HUES6 (cell line): ENCODE data around the gene UCHL3.
A peak's percentile ranks its signal among the peaks of the same experiment; 100 is the strongest.

Experiments used
- H3K27ac ChIP-seq: 2 replicates; pipeline ENCODE4 v1.7.0; 2013; ENCODE audit warnings: low read depth, mild to moderate bottlenecking, low read length, inconsistent platforms
- H3K27me3 ChIP-seq: 2 replicates; pipeline ENCODE4 v1.6.1; 2013; ENCODE audit warnings: low read length; ENCODE audit not compliant: control insufficient read depth, insufficient read depth
- H3K36me3 ChIP-seq: 2 replicates; pipeline ENCODE4 v1.6.1; 2013; ENCODE audit warnings: low read length; ENCODE audit not compliant: control insufficient read depth, insufficient read depth
- H3K4me1 ChIP-seq: 2 replicates; pipeline ENCODE4 v1.6.1; 2013; ENCODE audit warnings: low read length; ENCODE audit not compliant: control insufficient read depth, insufficient read depth
- H3K4me3 ChIP-seq: 2 replicates; pipeline ENCODE4 v1.5.1; 2013; ENCODE audit warnings: low read depth, low read length
- H3K9ac ChIP-seq: one replicate; pipeline ENCODE4 v1.6.1; 2013; ENCODE audit warnings: mild to moderate bottlenecking, low read length
- H3K9me3 ChIP-seq: 2 replicates; pipeline ENCODE4 v1.6.1; 2013; ENCODE audit warnings: low read depth, low read length; ENCODE audit not compliant: control insufficient read depth, insufficient read depth

Gene UCHL3

DNA sequence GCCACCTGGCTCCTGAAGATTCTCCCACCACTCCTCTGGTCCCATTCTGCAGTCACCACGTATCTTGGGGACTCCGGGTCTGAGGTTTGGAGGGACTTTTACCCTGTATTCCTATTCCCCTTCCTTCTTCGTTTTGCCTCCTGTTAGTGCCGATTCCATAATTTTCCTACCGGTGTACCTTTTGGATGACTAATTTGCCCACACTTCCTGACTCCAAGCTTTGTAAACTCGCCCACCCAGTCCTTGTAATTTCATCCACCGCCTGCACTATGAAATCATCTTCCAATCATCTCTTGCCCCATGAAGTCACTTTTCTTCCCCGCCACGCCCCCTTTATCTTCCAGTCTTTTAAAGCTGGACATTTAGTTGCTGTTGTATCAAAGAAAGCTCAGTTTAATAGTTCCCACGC lies 572 bp downstream of the UCHL3 start:
- Histone ChIP-seq H3K27ac (no peak overlapping the region), H3K27me3 (no peaks in the 10 kb centered on the region), H3K4me3 (peak overlapping the region; percentile 89), H3K4me1 (peaks cover 9% of the 10 kb centered on the region), H3K36me3 (peaks cover 13% of the 10 kb centered on the region), H3K9ac (peak overlapping the region; percentile 98), H3K9me3 (no peaks in the 10 kb centered on the region)

DNA sequence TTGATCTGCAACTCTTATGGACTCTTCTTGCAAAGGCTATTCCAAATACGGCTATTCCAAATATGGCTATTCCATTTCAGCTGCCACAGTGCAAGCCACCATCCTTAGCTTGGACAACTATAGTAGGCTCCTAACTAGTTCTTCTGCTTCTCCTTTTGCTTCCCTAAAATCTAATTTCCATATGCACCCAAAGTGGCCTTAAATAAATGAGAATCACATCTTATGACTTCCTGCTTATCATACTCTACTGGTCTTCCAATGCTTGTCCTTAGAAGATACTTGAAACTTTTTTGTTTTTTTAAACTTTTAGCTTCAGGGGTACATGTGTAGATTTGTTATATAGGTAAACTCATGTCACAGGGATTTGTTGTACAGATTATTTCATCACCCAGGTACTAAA lies 4.9 kb downstream of the UCHL3 start:
- Histone ChIP-seq H3K9me3 (no peaks in the 10 kb centered on the region), H3K9ac (no peak overlapping the region)

DNA sequence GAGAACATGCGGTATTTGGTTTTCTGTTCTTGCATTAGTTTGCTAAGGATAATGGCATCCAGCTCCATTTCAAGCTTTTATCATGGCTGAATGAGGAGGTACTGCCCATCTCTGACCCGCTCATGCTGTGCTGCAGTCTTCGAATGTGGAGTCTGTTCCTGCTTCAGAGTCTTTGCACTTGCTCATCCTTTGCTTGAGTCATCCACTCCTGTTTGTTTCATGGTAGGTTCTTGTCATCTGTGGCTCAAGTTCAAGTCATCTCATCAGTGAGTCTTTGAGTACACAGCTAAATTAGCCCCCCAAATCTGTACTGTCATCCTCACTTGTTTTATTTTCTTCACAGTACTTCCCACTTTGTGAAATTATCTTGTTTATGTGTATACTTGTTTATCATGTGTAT lies 5.4 kb downstream of the UCHL3 start:
- H3K36me3 ChIP-seq: peaks cover 18% of the 10 kb centered on the region
- H3K27ac ChIP-seq: no peak overlapping the region
- H3K9me3 ChIP-seq: no peaks in the 10 kb centered on the region
- H3K4me1 ChIP-seq: peaks cover 4% of the 10 kb centered on the region; the same call in 1 of the 2 replicates
- no peaks in the 10 kb centered on the region for H3K27me3 ChIP-seq
- H3K9ac ChIP-seq: no peak overlapping the region
- no peak overlapping the region for H3K4me3 ChIP-seq

More for the DNA sequence above, 4.9 kb downstream of the UCHL3 start:
- peaks cover 4% of the 10 kb centered on the region; the same call in 1 of the 2 replicates for H3K4me1 ChIP-seq
- H3K27me3 ChIP-seq: no peaks in the 10 kb centered on the region
- peaks cover 18% of the 10 kb centered on the region for H3K36me3 ChIP-seq
- no peak overlapping the region for H3K4me3 ChIP-seq
- H3K27ac ChIP-seq: no peak overlapping the region

DNA sequence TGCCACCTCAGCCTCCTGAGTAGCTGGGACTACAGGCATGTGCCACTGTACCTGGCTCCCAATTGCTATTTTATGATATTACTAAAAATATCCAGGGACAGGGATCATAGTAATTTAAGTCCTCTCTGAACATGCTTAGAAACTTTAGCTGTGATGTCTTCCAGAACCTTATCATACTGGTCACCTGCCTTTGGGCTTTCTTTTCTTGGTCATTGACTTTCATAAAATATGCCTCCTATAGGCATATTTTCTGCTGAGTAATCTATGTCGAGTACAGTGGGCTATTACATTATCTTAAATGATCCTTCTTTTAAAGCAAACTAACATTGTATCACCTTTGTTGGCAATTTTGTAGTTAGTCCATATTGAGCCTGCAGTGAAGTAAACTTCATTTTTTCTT lies 6.2 kb downstream of the UCHL3 start:
- H3K4me3 ChIP-seq: no peak overlapping the region
- no peak overlapping the region for H3K27ac ChIP-seq
- H3K36me3 ChIP-seq: peaks cover 18% of the 10 kb centered on the region
- H3K9me3 ChIP-seq: no peaks in the 10 kb centered on the region
- no peak overlapping the region for H3K9ac ChIP-seq
- 0 out of 2 replicates have a peak, but pooled peaks cover under 1% of the 10 kb centered on the region for H3K4me1 ChIP-seq
- no peaks in the 10 kb centered on the region for H3K27me3 ChIP-seq

DNA sequence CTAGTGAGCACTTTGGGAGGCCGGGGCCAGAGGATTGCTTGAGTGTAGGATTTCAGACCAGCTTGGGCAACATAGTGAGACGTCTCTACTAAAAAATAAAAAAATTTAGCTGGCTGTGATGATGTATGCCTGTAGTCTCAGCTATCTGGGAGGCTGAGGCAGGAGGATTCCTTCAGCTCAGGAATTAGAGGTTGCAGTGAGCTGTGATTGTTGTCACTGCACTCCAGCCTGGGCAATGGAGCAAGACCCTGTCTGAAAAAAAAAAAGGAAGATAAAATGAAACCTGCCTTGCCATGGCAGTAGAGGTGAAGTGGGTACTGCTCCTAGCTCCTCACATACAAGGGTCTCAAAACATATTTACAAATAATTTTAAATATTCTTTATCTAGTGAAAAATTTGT lies 7.4 kb downstream of the UCHL3 start:
- peaks cover 18% of the 10 kb centered on the region for H3K36me3 ChIP-seq
- H3K27me3 ChIP-seq: no peaks in the 10 kb centered on the region
- no peaks in the 10 kb centered on the region for H3K9me3 ChIP-seq
- H3K9ac ChIP-seq: no peak overlapping the region
- no peak overlapping the region for H3K27ac ChIP-seq
- no peaks in the 10 kb centered on the region for H3K4me1 ChIP-seq
- H3K4me3 ChIP-seq: no peak overlapping the region

DNA sequence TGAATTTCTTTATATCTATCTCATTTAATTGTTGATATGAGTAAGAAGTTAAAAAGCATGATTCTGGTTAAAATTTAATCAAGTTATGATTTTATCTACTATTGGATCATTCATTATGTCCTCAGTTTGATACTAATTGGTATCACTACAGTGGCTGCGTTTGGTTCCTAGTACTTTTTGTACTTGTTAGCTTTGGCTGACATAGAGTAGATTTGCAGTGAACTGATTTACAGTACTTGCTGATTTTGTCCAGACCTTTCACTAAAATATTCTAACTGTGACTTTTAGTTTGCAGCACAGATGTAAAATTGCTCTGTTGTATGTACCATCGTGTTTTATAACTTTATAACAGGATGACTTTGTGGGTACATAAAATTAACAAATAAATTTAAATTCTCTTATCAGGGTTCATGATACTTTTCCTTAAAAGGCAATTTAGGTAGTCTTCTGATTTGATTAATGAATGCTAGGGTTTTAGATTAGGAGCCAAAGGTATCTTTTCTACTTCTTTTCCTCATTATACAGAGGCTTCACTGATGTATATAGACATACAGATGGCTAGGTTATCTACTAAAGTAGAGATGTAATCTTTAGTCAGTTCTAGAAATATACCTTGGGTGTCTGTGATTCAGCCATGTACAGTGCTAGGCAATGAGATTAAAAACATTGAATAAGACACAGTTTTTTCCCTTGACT lies 8.7 kb downstream of the UCHL3 start:
- H3K9ac ChIP-seq: no peak overlapping the region
- peaks cover 22% of the 10 kb centered on the region for H3K36me3 ChIP-seq

DNA sequence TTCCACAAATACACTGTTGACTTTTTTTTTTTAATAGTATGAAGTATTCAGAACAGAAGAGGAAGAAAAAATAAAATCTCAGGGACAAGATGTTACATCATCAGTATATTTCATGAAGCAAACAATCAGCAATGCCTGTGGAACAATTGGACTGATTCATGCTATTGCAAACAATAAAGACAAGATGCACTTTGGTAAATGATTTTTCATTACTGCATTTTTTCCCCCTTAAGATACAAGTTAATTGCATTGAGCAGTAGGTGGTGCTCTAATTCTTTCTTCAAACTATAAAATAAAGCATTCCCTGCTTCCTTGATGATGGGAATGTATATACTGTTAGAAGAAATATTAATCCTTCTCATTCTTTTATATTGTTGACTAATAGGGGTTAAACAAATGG lies 17.1 kb downstream of the UCHL3 start:
- H3K27ac ChIP-seq: no peak overlapping the region
- no peaks in the 10 kb centered on the region for H3K27me3 ChIP-seq
- no peak overlapping the region for H3K4me3 ChIP-seq
- H3K4me1 ChIP-seq: no peaks in the 10 kb centered on the region
- no peaks in the 10 kb centered on the region for H3K9me3 ChIP-seq
- H3K36me3 ChIP-seq: peaks cover 27% of the 10 kb centered on the region
- H3K9ac ChIP-seq: no peak overlapping the region

More for the DNA sequence above, 8.7 kb downstream of the UCHL3 start:
- no peak overlapping the region for H3K4me3 ChIP-seq
- no peaks in the 10 kb centered on the region for H3K27me3 ChIP-seq
- no peaks in the 10 kb centered on the region for H3K4me1 ChIP-seq
- no peak overlapping the region for H3K27ac ChIP-seq
- no peaks in the 10 kb centered on the region for H3K9me3 ChIP-seq

DNA sequence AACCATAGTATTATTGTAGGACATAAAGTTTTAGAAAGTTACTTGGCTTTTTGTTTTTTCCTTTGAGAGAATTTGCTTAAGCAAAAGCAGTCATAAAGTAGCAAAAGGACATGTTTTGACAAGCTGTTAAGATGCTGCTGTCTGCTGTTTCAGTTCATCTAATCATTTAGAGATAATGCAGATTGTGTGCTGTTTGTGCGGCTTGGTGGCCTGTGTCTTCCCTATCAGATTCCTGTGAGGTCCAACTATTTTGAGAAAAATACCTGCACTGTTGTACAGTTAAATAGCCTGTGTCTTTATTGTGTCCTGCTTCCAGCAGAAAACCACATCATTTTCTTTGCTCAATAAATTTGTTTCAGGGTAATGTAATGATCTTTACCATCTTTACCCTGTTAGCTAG lies 20.0 kb downstream of the UCHL3 start:
- Histone ChIP-seq H3K36me3 (peaks cover 39% of the 10 kb centered on the region), H3K9me3 (no peaks in the 10 kb centered on the region), H3K4me3 (no peak overlapping the region), H3K9ac (no peak overlapping the region), H3K27me3 (no peaks in the 10 kb centered on the region), H3K4me1 (no peaks in the 10 kb centered on the region), H3K27ac (0 out of 2 replicates have a peak overlapping the region, but pooled peaks have one; percentile 18)

DNA sequence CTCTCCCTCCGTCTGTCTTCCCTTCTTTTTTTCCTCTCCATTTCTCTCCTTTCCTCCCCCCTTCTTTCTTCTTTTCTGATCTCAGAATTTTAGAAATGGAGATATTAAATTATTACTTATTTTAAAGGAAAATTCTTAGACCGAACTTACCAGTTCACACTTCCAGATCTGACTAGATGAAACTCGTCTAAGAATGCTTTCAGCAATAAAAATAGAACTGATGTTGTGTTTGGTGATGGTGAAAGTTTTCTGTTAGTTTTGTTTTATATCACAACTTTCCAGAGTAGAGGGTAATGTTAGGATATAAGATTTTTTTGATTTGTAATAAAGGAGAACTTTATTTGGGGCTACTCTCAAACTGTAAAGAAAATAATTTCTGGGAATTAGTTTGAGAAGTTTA lies 29.9 kb downstream of the UCHL3 start:
- Histone ChIP-seq H3K9me3 (0 out of 2 replicates have a peak, but pooled peaks cover 8% of the 10 kb centered on the region), H3K27me3 (no peaks in the 10 kb centered on the region), H3K4me3 (no peak overlapping the region), H3K27ac (no peak overlapping the region), H3K36me3 (peaks cover 19% of the 10 kb centered on the region), H3K4me1 (no peaks in the 10 kb centered on the region), H3K9ac (no peak overlapping the region)

DNA sequence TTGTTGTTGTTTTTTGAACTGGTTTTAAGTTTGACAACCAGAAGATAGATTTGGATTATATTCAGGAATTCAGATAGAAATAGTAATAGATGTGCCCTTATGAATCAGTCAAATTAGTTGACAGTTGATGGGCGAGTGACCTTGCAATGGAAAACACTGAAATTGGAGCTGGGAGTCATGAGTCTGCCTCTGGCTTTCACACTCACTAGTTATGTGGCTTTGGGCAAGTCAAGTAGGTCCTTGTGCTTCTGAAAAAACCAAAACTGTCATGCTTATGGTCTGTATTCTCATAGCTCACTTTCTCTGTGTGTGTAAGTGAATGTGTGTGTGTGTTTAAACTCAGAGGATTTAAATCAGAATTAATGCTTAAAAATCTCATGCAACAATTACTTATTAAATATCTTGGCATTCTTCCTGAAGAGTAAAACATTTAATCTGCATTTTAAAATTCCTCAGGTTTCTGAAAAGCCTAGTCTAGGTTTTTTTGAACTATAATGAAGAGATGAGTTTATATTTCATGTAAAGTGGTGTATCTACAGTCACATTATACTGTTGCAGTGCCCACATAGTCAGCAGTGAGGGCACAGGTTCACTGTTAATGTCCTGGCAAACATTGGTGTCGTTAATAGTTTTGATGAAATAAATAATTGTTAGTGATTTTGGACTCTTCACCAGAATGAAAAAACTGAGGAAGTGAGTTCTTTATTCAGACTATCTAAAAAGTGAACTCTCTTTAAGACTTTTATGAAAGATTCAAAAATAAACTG lies 32.5 kb downstream of the UCHL3 start:
- no peak overlapping the region for H3K4me3 ChIP-seq
- H3K27ac ChIP-seq: no peak overlapping the region
- H3K36me3 ChIP-seq: peaks cover 13% of the 10 kb centered on the region

DNA sequence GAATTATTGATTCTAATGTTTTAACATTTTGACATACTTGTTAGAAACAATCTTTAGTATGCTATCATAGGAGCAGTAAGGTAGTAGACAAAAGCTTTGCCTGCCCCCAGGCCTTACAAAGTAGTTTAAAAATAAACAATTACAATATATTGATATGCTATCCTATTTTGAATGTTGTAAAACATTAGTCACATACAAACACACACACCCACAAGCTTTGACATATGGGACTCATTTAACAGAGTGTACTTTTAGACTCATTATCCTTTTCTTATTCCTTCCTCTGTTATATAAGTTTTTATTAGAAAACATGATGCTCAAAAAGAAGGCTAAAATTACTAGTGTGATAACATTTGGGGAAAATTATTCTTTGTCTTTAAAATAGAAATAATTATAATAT lies 33.5 kb downstream of the UCHL3 start:
- H3K4me3 ChIP-seq: no peak overlapping the region
- peaks cover 13% of the 10 kb centered on the region for H3K36me3 ChIP-seq
- H3K9me3 ChIP-seq: 0 out of 2 replicates have a peak, but pooled peaks cover 11% of the 10 kb centered on the region
- no peak overlapping the region for H3K27ac ChIP-seq
- H3K9ac ChIP-seq: no peak overlapping the region
- H3K27me3 ChIP-seq: no peaks in the 10 kb centered on the region
- H3K4me1 ChIP-seq: peaks cover 4% of the 10 kb centered on the region; the same call in 1 of the 2 replicates

More for the DNA sequence above, 32.5 kb downstream of the UCHL3 start:
- Histone ChIP-seq H3K9me3 (0 out of 2 replicates have a peak, but pooled peaks cover 11% of the 10 kb centered on the region), H3K4me1 (no peaks in the 10 kb centered on the region), H3K27me3 (no peaks in the 10 kb centered on the region), H3K9ac (no peak overlapping the region)
